A673 (cell line): ENCODE results near the gene KRT86.

ENCODE experiments used
- CTCF ChIP-seq: fragments of 300-800, 200-600 bp; sonication (generic); conservative IDR thresholded peaks from 2 replicates; pipeline ENCODE4 v1.5.1; 2017; ENCODE audit warnings: low read depth, mild to moderate bottlenecking, antibody characterized with exemption, low read length, moderate library complexity, mixed read lengths
- EZH2 ChIP-seq: fragments of 200-600 bp; sonication (generic); IDR thresholded peaks from 2 replicates; pipeline ENCODE4 v1.6.1; 2017; ENCODE audit warnings: borderline replicate concordance, low read depth, mild to moderate bottlenecking, mixed read lengths, antibody characterized with exemption, low read length; ENCODE audit not compliant: poor library complexity, severe bottlenecking

- no peak for TF ChIP-seq CTCF
- no peak for TF ChIP-seq EZH2
Measured at GRCh38 chr12:52243259-52243855, 31.1 kb upstream of the KRT86 start.
